Caki2 (cell line): ENCODE measurements around the gene TRAIP. TPM values are rescaled to one million over a fixed set of nuclear protein-coding genes. Genes with fewer than 3 reads are reported as not detected.
"Not testable (repeated sequence)": the region's sequence is repeated elsewhere in the genome, so short reads cannot be mapped to it uniquely, and the experiment has no call there.

Source experiments
- DNase-seq: peaks from one replicate; pipeline ENCODE4 v3.0.0-alpha.2; 2015; ENCODE audit warnings: low read depth
- in situ Hi-C: cut with HindIII; loops from 2 replicates; pipeline ENCODE4 v1.10.0; 2016; ENCODE audit warnings: low sequenced_read_pairs, low pct_unique_long_range_greater_than_20kb, mixed read lengths
- total RNA-seq: library from RNA; depleted of rRNA; stranded (reverse); fragments of >200 nt; shearing (Covaris generic); gene quantifications from 2 replicates; pipeline ENCODE4 v1.2.3, GENCODE V29; 2014; ENCODE audit warnings: low replicate concordance

Gene TRAIP
- total RNA-seq, 1 experiment from 2014 or later = 7.0 TPM

DNA sequence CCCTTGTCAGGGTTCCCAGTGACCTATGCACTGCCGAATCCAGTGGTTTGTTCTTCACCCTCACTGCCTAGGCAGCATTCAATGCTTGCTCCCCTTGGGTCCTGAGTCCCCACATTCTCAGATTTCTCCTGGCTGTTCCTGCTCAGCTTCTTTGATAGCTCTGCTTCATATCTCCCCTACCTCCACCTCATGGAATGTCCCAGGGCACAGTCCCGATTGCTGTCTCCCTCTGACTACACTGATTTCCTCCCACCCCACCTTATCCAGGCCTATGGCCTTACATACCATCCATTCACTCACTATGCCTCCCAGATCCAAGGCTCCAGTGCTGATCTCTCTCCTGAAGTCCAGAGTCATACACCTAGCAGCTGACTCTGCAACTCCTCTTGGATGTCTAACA is 55.2 kb downstream of the TRAIP start:
- no peak for DNase-seq
- in situ Hi-C loops = no loop called here

DNA sequence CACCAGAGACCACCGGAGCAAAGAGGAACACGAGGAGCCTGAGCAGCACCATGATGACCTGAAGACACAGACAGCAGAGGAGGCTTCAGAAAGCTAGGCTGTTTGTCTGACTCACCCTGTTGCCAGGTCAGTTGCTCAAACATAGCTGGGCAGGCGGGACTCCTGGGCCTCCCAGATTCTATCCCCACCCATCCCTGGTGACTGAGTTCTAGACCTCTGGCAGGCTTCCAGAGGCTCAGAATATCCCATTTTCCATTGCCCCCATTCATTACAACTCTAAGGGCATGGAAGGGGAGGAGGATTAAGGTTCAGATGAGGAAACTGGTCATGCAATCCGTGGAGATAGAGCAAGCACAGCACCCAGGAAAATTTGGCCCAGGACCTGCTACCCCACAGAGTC is 56.6 kb downstream of the TRAIP start, which contains the start of gene CDHR4:
Gene CDHR4 (minus strand): TSS at position 113 of the 400 bp plus-strand sequence. CDS start 61 bp downstream, at position 52.
- in situ Hi-C loops = no loop called here
- DNase-seq = peak; percentile 50

DNA sequence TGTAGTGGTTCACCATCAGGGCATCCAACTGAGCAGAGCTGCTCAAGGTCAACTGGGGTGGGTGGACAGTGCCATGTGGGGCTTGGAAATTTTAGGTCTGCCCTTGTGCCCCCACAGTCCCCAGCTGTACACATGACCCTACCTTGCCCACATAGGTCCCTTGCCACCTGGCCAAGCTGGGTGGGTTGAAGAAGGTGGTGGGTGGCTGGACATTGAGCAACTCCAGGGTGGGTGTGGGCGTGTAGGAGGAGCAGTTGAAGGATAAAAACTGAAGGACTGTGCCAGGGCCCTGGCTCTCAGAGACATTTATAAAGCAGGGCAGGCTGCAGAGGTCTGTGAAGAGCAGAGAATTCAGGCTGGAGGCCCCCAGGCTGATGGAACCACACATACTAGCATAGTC is 57.3 kb downstream of the TRAIP start:
- in situ Hi-C loops = no loop called here
- no peak for DNase-seq

DNA sequence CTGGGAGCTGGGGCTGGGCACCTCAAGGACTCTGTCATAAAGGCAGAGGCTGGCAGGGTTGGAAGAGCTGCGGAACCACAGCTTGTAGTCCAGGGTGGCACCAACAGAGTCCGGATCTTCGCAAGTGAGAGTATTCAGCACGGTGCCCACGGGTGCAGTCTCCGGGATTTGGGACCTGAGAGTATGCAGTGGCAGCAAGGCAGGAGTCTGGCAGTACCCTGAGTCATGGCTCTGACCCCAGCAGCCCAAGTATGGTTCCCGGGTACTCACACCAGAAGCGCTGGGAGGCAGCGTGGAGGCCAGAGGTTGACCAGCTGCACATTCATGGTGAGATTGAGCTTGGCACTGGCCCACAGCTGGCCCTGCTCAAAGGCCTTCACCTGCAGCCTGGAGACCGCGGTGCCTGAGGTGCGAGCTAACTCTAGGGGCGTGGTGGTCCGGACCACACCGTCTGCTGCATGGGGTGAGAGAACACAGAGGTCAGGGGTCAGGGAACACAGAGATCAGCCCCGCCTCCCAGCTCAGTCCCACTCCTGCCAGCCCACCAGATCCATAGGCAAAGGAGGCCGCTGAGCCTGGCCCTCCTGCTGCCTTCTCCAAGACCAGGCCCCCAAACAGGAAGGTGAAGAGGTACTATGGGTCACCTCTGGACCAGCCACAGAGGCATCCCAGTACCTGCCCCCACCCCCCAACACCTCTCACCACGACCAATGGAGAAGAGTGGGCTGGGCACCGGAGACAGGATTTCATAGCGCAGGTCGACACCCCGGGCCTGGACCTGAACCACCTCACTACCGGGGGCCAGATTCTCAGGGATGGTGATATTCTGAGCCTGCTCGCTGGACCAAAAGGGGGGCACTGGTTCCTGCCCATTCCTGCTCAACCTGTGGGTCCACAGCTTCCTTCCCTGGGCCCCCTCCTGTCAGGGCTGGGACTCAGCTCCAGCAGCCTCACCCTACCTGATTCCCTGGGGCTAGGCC is 61.1 kb downstream of the TRAIP start:
- in situ Hi-C loops = no loop called here
- no peak for DNase-seq

DNA sequence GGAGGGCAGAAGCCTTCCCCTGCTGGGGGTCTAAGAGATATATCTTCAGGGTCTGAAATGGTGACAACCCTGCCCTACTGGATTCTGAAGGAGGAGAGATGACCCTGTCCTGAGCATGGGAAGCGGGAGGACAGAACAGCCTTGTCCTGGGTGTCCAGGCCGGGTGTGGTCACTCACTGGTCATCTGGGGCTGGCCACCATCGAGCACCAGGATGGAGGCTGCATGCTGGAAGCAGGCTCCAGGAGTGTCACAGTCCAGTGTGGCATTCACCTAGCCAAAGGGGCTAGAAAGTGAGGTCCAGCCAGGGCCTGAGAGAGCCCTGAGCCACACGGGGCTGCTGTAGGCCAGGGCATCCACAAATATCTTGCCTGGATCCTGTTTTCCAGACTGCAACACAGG is 61.9 kb downstream of the TRAIP start:
- no peak for DNase-seq
- in situ Hi-C loops = no loop called here

DNA sequence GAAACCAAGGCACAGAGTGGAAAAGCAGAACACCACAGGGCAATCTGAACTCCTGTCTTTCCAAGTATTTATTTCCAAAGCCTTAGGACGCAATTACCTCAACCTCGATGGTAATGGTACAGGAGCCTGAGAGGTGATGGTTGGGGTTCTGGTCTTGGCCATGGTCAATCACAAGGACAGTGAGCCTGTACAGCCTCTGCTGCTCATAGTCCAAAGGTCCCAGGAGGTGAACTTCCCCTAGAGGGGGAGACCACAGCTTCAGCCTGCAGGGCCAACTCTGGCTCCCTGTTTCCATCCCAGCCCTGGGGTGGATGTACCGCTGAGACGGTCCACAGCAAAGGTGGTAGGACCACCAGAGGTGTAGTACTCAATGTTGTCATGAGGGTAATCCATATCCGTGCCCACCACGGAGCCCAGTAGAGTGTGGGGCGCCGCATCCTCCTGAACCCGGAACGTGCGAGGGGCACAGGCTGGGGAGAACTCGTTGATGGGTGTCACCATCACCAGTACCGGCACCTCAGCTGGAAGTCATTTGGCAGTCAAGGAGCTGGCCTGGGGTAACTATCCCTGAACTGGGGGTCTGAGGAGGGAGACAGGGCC is 62.8 kb downstream of the TRAIP start:
- in situ Hi-C loops = no loop called here
- no peak for DNase-seq

DNA sequence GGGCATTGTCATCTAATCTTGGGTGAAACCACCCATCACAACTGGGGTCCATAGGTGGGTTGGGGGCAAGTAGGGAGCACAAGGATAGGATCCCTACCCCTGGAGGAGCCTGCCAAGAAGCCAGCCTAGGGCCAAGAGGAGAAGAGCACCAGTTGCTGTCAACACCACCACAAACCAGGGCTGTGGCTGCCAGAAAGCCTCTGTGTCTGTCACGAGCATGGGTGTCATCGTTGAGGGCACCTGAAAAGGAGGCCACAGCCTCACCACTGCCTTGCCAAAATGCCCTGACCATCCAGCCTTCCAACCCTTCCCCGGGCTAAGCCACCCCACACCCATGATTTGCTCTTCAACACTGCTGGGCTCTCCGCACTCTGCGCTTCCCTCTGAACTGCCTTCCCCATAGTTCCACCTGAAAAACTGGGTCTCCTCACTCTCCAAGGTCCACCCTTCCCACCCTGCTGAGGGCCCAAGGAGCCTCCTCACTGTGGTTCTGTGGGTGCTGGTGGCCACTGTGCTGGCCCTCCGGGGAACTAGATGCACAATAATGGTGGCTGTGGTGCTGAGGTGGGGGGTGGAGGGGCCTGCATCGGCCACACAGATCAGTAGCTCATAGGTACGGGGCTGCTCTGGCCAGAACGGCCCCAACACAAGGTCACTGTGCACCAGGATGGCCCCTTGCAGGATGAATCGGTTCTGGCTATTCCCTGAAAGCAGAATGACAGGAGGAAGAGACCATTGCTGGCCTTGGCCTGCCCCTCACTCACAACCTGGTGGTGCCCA is 63.8 kb downstream of the TRAIP start:
- DNase-seq = no peak
- in situ Hi-C loops = no loop called here

DNA sequence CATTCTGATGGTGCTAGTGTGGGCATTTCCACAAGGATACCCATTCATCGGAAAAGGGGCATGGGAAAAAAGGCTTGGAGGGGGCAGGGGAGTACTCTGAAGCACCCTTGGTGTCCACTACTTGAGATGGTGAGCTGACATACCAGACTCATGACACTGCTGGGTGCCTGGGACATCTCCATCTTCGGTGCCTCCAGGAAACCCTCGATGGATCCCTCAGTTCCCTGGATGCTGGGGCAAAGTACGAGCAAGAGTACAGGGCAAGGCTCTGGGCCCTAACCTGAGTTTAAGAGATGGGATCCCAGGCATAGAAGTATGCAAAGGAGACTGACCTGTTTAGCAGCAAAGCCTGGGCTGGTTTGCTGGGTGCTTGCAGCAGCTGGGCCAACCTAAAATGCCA is 64.8 kb downstream of the TRAIP start:
- in situ Hi-C loops = no loop called here
- DNase-seq = no peak

DNA sequence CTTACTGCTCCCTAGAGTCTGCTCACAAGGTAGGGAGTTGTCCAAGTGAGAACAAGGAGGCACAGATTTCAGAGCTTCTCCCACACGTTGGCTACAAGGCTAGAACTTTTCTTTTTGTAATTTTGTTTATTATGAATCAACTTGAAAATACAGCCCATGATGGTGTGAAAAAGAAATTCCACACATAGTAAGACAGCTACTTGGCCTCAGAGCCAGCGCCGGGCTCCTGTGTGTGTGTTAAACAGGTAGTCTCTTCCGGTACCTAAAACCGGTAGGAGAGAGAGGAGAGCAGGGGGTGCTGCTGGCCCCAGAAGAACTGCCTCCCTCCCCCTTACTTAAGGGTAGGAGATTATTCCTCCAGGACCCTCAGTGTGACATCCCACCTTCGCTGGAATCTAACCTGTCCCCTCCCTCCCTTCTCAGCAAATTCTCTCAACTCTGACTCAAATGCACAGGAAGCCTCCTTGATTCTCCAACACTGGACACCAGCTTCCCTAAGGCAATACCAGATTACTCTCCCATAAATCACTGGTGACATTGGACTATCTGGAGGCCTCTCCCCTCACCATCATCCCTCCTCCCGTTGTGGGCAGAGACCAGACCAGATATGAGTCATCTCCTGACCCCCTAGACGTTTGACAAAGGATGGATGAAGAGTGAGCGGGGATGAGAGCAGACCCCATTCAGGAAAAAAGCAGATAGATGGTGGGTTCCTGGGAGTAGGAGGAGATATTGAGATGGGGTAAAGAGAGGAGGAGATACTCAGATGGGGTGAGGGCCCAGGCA is 65.5 kb downstream of the TRAIP start:
- no peak for DNase-seq
- in situ Hi-C loops = no loop called here

DNA sequence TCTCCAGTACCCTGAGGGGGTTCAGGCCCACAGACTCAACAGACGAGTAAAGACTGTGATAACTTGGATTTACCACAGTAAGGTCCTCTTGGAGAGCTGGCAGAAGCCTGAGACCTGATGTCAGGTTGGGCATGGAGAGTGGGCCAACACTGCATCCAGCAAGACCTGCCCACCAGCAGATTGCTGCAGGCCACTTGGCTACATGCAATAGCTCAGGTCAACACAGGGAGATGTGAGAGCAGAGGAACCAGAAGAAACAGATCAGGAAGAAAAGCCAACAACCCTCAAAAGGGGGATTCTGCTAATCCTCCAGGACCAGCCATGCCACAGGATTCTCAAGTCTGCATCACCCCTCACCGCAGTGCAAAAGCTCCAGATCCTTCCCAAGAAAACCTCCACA is 68.3 kb downstream of the TRAIP start:
- in situ Hi-C loops = no loop called here
- no peak for DNase-seq

DNA sequence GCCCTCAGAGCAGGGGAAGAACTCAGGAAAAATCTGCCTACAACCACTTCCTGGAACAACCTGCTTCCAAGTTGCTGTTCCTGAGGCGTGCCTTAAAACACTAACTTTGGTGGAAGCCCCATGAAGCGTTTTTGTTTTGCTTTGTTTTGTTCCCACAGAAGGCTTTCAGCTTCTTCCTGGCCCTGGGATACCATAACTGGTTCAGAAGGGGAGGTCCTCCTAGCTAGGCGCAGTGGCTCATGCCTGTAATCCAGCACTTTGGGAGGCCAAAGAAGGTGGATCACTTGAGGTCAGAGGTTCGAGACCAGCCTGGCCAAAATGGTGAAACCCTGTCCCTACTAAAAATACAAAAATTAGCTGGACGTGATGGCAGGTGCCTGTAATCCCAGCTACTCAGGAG is 68.8 kb downstream of the TRAIP start:
- DNase-seq = no peak
- in situ Hi-C loops = no loop called here

DNA sequence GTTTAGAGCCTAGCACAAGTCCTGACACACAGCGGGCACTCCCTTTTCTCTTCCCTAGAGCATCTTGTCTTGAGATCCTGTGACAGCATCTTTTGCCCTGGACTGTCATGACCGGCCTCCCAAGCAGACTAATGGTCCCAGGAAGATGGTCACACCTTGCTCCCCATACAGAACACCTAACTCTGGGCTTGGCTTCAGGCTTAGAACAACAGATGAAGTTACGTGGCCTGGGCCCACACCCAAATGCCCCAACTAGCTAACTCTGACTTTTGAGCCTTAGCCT is 69.2 kb downstream of the TRAIP start:
- in situ Hi-C loops = no loop called here
- DNase-seq = no peak

DNA sequence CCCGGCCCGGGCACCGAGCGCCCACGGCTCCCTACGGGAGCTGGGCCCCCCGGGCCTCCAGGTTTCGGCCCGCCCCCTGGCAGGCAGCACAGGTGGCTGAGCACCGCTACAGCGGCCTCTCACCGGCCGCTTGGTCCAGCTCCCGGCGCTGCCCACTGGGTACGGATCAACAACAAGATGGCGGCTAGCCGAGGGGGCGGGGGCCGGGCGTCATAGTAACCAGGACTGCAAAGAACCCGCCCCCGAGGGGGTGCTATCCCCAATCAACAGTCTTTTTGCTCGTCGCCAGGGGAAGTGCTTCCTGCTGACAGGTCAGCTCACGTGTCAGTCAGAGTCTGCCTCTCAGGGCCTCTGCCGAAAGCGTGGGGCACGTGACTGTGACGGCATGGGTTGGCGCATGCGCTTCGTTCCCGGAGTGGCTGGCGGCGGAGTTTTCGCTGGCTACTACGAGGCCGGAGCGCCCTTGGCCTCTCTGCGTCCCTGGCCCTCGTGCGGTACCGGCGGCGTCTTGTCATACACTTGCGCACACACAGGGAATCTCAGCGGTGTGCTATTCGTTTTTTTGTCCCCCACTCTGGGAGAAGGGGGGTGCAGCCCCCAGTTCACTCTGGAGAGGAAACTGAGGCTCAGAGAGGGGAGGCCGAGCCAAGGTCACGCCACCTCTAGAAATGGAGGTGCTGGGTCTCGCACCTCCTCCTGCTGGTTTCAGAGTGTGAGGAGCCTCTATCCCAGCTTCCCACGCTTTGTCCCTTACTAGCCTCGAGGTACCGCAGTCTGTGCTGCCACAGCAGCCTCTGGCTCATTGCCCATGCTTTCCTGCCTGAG is 69.8 kb downstream of the TRAIP start, which contains the start of gene IP6K1:
Gene IP6K1 (minus strand): TSS at position 186 of the 825 bp plus-strand sequence. CDS start 38,502 bp downstream, outside the sequence.
- DNase-seq = peak; percentile 98
- in situ Hi-C loops = no loop called here

DNA sequence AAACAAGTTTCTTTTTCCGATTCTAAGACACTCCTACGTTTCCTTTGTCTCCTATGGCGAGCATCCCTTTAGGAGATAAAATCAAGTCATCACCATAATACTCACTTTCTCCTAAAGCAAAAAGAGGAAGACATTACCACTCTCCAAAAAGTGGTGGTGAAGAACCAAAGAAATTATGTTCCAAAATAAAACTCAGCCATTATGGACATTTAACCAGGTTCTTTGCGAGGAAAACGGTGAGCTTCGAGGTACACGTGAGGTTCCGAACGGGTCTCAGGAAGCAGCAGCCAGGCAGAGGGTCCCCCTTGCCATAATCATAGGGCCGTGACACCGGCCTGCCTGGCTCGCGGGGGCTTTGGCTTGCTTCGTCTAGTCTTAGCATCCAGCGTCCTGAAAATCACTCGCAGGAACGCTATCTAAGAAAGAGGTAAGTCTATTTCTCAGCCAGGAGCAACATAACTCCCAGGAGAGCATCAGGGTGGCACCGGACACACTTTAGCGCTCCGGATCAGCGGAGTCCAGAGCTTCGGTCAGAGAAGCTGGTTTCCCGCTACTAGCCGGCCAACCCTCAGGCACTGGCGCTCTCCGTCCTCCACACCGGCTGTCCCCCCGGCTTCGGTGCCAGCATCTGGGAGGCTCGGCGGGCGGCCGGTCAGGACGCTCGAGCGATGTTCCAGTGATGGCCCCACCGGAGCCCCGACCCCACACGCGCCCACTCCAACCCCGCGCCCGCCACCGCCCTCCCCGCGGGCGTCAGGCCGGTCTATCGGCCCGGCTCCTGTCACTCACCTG is 70.6 kb downstream of the TRAIP start:
- no peak for DNase-seq
- in situ Hi-C loops = no loop called here

DNA sequence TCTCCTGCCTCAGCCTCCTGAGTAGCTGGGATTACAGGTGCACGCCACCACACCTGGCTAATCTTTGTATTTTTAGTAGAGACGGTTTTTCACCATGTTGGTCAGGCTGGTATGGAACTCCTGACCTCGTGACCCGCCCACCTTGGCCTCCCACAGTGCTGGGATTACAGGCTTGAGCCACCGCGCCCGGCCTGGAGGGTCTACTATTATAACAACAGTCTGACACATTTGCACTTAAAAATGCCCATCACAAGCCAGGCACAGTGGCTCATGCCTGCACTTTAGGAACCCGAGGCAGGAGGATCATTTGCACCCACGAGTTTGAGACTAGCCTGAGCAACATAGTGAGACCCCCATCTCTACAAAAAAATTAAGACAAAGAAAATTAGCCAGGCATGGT is 74.1 kb downstream of the TRAIP start:
- in situ Hi-C loops, DNase-seq: not testable (repeated sequence)

DNA sequence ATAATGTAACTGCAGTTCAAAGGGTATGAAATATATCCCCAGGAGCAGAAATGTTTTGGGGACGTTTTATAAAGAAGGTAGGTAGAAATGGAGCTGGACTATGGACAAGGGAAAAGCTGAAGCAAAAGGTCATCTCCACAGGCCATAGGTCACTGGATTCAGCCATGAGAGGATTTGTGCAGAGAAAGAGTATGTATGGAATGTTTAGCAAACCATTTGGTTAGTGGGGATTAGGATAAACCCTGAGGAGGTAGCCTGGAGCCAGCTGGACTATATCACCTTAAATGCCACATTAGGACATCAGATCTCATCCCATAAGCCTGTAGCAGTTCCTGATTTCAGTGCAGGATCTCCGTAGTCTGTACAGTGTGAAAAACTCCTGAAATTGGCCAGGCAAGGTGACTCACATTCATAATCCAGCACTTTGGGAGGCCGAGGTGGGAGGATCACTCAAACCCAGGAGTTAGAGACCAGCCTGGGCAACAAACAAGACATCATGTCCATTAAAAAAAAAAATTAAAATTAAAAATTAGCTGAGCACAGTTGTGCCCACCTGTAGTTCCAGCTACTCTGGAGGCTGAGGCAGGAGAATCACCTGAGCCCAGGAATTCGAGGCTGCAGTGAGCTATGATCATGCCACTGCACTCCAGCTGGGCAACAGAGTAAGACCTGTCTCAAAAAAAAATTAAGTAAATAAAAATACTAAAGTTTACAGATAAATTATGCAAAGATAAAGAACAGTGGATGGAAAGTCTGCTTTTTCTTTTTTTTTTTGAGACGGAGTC is 74.8 kb downstream of the TRAIP start:
- in situ Hi-C loops = no loop called here

More for the DNA sequence above, 74.8 kb downstream of the TRAIP start:
- DNase-seq = no peak
